Spleen (tissue), 11 donors: ENCODE data around the gene RAB15. TPM values are rescaled to one million over a fixed set of nuclear protein-coding genes. Genes with fewer than 3 reads are reported as not detected.

ENCODE experiments used
- DNase-seq: peaks from one replicate; pipeline ENCODE4 v3.0.0-alpha.2; 2020
- H3K27ac ChIP-seq, 8 donors: fragments of 200-600 bp; sonication (generic) in 7 of 8; 1 replicate in 4 of 8; 2 replicates in 4 of 8; pipeline versions ENCODE4 v1.5.0 to v1.8.0; 2016 to 2021; ENCODE audit warnings: inconsistent platforms in 4 of 8, mild to moderate bottlenecking in 4 of 8, moderate library complexity in 1 of 8
- H3K27me3 ChIP-seq, 7 donors: fragments of 200-600 bp; sonication (generic) in 6 of 7; replicated peaks in 1 of 7; 1 replicate in 4 of 7; 2 replicates in 3 of 7; pipeline versions ENCODE4 v1.5.0 to v1.8.0; 2016 to 2021; ENCODE audit warnings: inconsistent platforms in 3 of 7, mild to moderate bottlenecking in 1 of 7
- H3K36me3 ChIP-seq, 6 donors: fragments of 200-600 bp; sonication (generic) in 5 of 6; 1 replicate in 4 of 6; 2 replicates in 2 of 6; pipeline versions ENCODE4 v1.5.0 to v1.8.0; 2016 to 2021; ENCODE audit warnings: inconsistent platforms in 2 of 6
- H3K4me1 ChIP-seq, 6 donors: fragments of 200-600 bp; sonication (generic) in 5 of 6; 1 replicate in 3 of 6; 2 replicates in 3 of 6; pipeline versions ENCODE4 v1.5.0 to v1.8.0; 2016 to 2021; ENCODE audit warnings: inconsistent platforms in 3 of 6
- H3K4me3 ChIP-seq, 8 donors: fragments of 200-600 bp; sonication (generic) in 7 of 8; 1 replicate in 4 of 8; 2 replicates in 4 of 8; pipeline versions ENCODE4 v1.5.0 to v1.8.0; 2016 to 2021; ENCODE audit warnings: inconsistent platforms in 4 of 8, mild to moderate bottlenecking in 4 of 8, moderate library complexity in 2 of 8
- H3K9me3 ChIP-seq, 8 donors: fragments of 200-600 bp; sonication (generic) in 7 of 8; 1 replicate in 4 of 8; 2 replicates in 4 of 8; pipeline versions ENCODE4 v1.5.0 to v1.8.0; 2016 to 2021; ENCODE audit warnings: inconsistent platforms in 4 of 8
- POLR2A ChIP-seq, 3 donors: fragments of 450-650 bp; IDR thresholded peaks; one replicate each; pipeline ENCODE4 v1.5.1; 2017; ENCODE audit warnings: antibody characterized with exemption in 3 of 3, mild to moderate bottlenecking in 1 of 3
- POLR2AphosphoS5 ChIP-seq, 3 donors: sonication (generic); formaldehyde crosslinking; IDR thresholded peaks; one replicate each; pipeline ENCODE4 v1.5.1; 2017; ENCODE audit warnings: antibody characterized with exemption in 3 of 3
- WGBS, 5 donors: extraction: QIAGEN DNeasy Blood & Tissue Kit in 3 of 5; methylation state at CpG; one replicate each; pipeline versions ENCODE4 v1.1.5 to v1.1.7; 2013 to 2018; 5-methylcytosine and 5-hydroxymethylcytosine counted together
- intact Hi-C: fragments of 100-400 bp; cut with DNase I; formaldehyde crosslinking; loops from one replicate; pipeline ENCODE4 v1.15.0; 2023; ENCODE audit warnings: low total_unique reads
- polyA plus RNA-seq, 3 donors: library from polyadenylated mRNA; stranded (reverse); fragments of 200-250 nt; gene quantifications; one replicate each; pipeline ENCODE4 v1.2.1, GENCODE V29; 2013
- total RNA-seq, 7 donors: library from RNA; depleted of rRNA in 3 of 7; stranded (reverse); fragments of >200 nt in 3 of 7; fragmentation: NEBNext Ultra II Directional in 4 of 7; extraction: Animal tissue kit (Norgen Biotek cat#: 25700) in 4 of 7; gene quantifications; one replicate each; pipeline versions ENCODE4 v1.1.0 to v1.2.1, GENCODE V29; 2016 to 2021
- TF ChIP-seq, protein P1 (sequence below), 11 experiments: fragments of 200-600 bp in 7 of 11; fragments of 450-650 bp in 4 of 11; sonication (generic) in 4 of 11; IDR thresholded peaks in 8 of 11; conservative IDR thresholded peaks in 3 of 11; 1 replicate in 7 of 11; 2 replicates in 4 of 11; pipeline versions ENCODE4 v1.4.0 to v1.8.0; 2016 to 2021; ENCODE audit warnings: antibody characterized with exemption in 11 of 11, inconsistent platforms in 4 of 11, mild to moderate bottlenecking in 1 of 11
- donor health status: healthy with polysubstance abuse.
- donor health status: DM: no; HTN: no; CAD: no; lungs with moderate emphysema.
- donor health status: DM: no; HTN: no; CAD: no.
- donor health status: Bipolar disorder and iron deficiency.
- donor health status: healthy.
- donor health status: DM: no; HTN: no; CAD: no.
- donor health status: DM: yes; HTN: yes; CAD: no.

The RAB15 gene
- total and polyA plus RNA-seq, 10 donors, result 1.2 to 7.0 (median 2.2) TPM

DNA sequence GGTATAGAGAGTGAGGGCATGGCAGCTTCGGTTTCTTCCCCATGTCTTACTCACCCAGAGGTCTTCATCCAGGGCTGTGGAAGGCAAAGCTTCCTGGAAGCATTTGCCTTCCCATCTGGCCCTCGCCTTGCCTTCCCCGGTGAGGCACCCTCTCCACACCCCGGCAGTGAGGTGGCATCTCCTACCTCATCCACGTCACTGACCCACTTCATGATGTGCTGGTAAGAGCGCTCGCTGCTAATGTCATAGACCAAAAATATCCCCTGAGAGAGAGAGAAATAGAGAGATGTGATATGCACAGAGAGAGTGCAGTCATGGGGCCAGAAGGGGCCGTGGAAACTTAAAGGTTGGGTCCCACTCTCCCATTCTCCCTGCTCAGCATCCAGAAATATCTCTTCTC, 21.2 kb downstream of the RAB15 start:
- WGBS, 5 donors, result 95 to 98% (median 96%) methylated on average over 8 of the region's 8 CpGs
- no peak for DNase-seq
- intact Hi-C loops, result no loop called here
- Histone ChIP-seq H3K9me3 (no peaks in the 10 kb centered on the region), H3K4me1 (peaks cover 0 to 19% (median 2%) of the 10 kb centered on the region in 6 donors), H3K36me3 (peaks cover 0 to 57% (median 5%) of the 10 kb centered on the region in 6 donors), H3K27ac (no peak overlapping the region), H3K4me3 (no peak overlapping the region), H3K27me3 (no peaks in the 10 kb centered on the region)
- TF ChIP-seq POLR2A (IDR thresholded peaks at IDR 0.05) (no peak), POLR2AphosphoS5 (IDR thresholded peaks at IDR 0.05) (no peak)
- TF ChIP-seq, protein P1, sequence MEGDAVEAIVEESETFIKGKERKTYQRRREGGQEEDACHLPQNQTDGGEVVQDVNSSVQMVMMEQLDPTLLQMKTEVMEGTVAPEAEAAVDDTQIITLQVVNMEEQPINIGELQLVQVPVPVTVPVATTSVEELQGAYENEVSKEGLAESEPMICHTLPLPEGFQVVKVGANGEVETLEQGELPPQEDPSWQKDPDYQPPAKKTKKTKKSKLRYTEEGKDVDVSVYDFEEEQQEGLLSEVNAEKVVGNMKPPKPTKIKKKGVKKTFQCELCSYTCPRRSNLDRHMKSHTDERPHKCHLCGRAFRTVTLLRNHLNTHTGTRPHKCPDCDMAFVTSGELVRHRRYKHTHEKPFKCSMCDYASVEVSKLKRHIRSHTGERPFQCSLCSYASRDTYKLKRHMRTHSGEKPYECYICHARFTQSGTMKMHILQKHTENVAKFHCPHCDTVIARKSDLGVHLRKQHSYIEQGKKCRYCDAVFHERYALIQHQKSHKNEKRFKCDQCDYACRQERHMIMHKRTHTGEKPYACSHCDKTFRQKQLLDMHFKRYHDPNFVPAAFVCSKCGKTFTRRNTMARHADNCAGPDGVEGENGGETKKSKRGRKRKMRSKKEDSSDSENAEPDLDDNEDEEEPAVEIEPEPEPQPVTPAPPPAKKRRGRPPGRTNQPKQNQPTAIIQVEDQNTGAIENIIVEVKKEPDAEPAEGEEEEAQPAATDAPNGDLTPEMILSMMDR (IDR thresholded peaks at IDR 0.05 in 8 of 11, conservative IDR thresholded peaks at IDR 0.05 in 3 of 11), result no peak

DNA sequence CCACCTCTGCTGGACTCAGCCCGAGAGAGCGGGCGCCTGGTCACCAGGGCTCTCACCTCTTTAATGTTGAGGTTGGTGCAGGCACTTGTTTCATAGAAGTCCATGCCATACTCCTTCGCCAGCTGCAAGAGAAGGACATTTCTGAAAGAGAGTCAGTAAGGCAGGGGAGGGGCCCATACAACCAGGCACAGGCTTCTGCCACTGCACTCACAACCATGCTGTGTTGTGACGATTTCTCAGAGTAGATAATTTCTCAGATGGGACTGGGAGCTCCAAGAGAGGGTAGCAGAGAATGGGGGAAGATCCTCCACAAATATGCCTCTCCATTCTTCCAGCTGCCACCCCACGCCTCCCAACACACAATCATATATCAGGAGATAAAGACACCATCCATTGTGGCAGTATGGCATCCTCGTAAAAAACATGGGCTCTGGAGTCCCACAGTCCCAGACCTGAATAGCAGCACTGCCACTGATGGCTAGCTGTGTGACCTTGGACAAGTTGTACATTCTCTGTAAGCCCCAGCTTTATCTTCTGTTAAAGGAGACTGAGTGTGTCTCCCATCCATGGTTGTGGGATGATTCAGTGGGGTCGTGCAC, 23.4 kb downstream of the RAB15 start:
- no peak for DNase-seq

DNA sequence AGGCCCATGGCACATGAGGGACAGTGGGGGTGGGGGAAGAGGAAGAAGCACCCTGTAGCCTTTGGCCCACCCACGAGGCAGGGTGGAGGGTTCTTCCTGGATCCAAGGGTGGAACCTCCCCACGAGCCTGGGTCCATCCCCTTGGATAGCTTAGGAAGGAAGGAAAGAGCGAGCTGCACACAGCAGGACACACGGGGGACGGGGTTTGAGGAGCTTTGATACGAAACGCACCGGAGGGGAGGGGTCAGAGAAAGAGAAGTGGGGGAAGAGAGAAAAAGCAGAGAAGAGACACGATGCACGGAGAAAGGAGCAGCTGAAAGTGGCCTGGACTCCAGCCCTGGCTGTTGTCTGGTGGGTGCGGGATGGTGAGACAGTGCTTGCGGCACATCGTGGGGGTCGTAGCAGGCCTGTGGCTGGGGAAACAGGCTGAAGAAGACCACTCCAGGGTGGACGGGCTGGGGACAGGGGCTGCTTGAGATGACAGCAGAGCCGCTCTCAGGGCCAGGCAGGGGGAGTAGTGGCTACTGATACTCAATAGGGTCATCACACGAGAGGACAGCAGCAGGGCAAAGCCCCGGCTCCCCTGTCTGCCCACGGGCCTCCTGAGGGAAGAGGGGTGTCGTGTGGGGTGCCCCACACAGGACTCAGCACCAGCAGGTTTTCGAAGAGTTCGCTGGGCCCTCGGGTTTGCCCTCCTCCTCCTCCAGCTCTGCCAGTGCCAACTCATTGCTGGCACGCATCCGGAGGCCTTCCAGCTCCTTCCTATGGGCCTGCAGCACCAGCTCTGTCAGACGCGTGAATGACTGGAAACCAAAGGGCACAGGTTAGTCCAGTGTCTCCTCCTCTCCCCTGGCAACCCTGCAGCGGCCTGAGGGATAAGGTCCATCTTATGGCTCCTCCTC, 24.2 kb downstream of the RAB15 start:
- H3K27me3 ChIP-seq, result no peaks in the 10 kb centered on the region
- H3K27ac ChIP-seq, result no peak overlapping the region
- intact Hi-C loops, result no loop called here
- TF ChIP-seq POLR2AphosphoS5 (IDR thresholded peaks at IDR 0.05) (peak in 1 of 3 donors; percentile 30), POLR2A (IDR thresholded peaks at IDR 0.05) (no peak)
- peaks cover 0 to 36% (median 8%) of the 10 kb centered on the region in 6 donors for H3K4me1 ChIP-seq
- no peak overlapping the region for H3K4me3 ChIP-seq
- WGBS, 5 donors, result 81 to 93% (median 89%) methylated on average over 21 to 28 of the region's 28 CpGs
- H3K9me3 ChIP-seq, result no peaks in the 10 kb centered on the region
- DNase-seq, result peak; percentile 51
- H3K36me3 ChIP-seq, result peaks cover 0 to 74% (median 9%) of the 10 kb centered on the region in 6 donors

More for the DNA sequence above, 23.4 kb downstream of the RAB15 start:
- Histone ChIP-seq H3K27ac (no peak overlapping the region), H3K27me3 (no peaks in the 10 kb centered on the region), H3K4me3 (no peak overlapping the region), H3K4me1 (peaks cover 0 to 29% (median 5%) of the 10 kb centered on the region in 6 donors), H3K9me3 (no peaks in the 10 kb centered on the region), H3K36me3 (peaks cover 0 to 67% (median 9%) of the 10 kb centered on the region in 6 donors)
- 92 to 99% (median 95%) methylated on average over 6 to 8 of the region's 8 CpGs for WGBS, 5 donors
- intact Hi-C loops, result no loop called here
- TF ChIP-seq POLR2AphosphoS5 (IDR thresholded peaks at IDR 0.05), result no peak

DNA sequence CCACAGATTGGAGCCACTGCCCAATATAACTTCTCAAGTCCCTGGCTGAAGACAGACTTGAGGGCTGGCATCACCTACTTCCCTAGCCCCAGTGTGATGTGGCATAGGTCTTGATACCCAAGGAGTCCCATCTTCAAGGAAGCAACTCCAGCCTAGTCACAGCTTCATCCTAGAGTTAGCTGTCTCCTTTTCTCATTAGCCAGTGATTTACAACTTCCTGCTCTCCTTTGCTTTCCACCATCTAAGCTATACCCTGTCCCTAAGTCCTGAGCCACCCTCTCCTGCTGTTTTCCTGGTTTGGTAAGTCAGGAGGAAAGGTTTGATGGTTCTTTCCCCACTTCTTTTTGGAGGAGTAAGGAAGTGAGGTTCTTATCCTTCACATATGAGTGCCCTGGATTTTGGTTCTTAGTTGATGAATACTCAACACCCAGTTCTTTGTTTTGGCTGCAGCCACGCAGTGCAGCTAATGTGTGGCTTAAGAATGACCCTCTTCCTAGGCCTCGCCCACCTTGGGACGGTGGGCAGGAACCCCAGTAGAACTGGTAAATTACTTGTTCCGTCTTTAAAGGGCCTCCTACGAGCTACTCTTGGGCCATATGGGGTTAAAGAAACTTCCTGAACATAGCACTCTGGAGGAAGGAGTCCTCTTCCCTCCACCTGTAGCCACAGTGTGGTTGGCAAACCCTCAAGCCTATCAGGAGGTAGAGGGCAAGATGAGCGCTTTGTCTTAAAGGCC, 25.7 kb downstream of the RAB15 start:
- no peak for DNase-seq
- no peak overlapping the region for H3K4me3 ChIP-seq
- intact Hi-C loops, result no loop called here
- H3K4me1 ChIP-seq, result peaks cover 0 to 27% (median 4%) of the 10 kb centered on the region in 6 donors
- H3K9me3 ChIP-seq, result no peaks in the 10 kb centered on the region
- 67 to 78% (median 73%) methylated on average over 6 of the region's 6 CpGs for WGBS, 5 donors
- peaks cover 0 to 89% (median 11%) of the 10 kb centered on the region in 6 donors for H3K36me3 ChIP-seq
- no peaks in the 10 kb centered on the region for H3K27me3 ChIP-seq
- TF ChIP-seq, protein P1 (IDR thresholded peaks at IDR 0.05 in 8 of 11, conservative IDR thresholded peaks at IDR 0.05 in 3 of 11), result no peak
- TF ChIP-seq POLR2AphosphoS5 (IDR thresholded peaks at IDR 0.05), result no peak
- no peak for TF ChIP-seq POLR2A (IDR thresholded peaks at IDR 0.05)
- H3K27ac ChIP-seq, result no peak overlapping the region
